ENCODE measurements around the gene ATP2B2. TPM values are rescaled to one million over a fixed set of nuclear protein-coding genes. Genes with fewer than 3 reads are reported as not detected.
A peak's percentile ranks its signal among the peaks of the same experiment; 100 is the strongest.

Gene ATP2B2
- total RNA-seq, 1 experiment from 2014 or later: 0.21 TPM

DNA sequence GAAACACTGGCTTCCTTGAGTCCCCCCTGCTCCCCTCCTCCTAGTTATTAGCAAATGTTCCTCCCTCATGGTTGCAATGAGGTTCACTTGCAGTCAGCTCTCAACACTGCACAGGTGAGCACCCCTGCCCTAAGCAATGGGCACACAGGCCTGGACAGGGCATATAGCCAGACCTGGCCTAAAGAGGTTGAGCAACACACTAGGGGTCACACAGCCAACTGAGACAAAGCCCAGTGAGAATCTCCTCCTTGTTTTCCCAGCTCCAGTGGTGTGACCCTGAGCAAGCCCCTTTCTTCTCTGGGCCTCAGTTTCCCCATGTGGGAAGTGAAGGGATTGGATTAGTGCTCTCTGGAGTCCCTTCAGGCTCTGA lies 49.9 kb downstream of the ATP2B2 start:
- DNase-seq: no peak
- Histone ChIP-seq H3K27me3 (ENCODE audit: control insufficient read depth, insufficient read depth, low read length) (no peaks in the 10 kb centered on the region), H3K36me3 (replicated peaks; ENCODE audit: control insufficient read depth, insufficient read depth, low read length) (no peaks in the 10 kb centered on the region), H3K4me3 (ENCODE audit: insufficient read depth, low read depth, low read length) (no peak overlapping the region)

DNA sequence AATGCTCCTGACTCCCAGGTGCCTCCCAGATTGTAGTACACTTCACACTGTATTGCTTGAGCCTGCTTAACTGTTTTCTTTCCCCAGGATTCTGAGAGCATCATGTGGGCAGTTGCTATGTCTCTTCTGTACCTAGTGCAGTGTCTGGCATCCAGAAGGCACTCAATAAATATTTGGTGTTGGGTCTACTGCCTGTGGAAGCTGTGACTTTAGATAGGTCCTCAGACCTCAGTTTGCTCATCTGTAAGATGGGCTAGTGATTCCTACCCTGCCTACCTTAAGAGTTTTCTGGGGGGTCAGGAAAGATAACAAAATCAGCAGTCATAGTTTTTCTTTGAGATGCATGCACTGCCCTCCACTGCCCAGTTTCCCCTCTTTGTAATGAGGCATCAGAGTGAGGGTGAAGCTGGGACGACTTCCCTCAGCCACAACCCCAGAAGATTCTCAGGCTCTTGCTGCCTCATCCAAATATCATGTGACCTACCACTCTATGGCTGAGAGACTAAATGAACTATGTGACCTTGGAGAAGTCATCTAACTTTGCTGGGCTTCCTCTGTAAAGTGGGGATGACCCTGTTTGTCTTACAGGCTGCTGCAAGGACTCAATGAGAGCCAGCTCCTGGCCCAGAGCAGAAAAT lies 50.4 kb downstream of the ATP2B2 start:
- Histone ChIP-seq H3K27me3 (ENCODE audit: control insufficient read depth, insufficient read depth, low read length) (no peaks in the 10 kb centered on the region), H3K36me3 (replicated peaks; ENCODE audit: control insufficient read depth, insufficient read depth, low read length) (no peaks in the 10 kb centered on the region), H3K4me3 (ENCODE audit: insufficient read depth, low read depth, low read length) (no peak overlapping the region)
- DNase-seq: no peak

DNA sequence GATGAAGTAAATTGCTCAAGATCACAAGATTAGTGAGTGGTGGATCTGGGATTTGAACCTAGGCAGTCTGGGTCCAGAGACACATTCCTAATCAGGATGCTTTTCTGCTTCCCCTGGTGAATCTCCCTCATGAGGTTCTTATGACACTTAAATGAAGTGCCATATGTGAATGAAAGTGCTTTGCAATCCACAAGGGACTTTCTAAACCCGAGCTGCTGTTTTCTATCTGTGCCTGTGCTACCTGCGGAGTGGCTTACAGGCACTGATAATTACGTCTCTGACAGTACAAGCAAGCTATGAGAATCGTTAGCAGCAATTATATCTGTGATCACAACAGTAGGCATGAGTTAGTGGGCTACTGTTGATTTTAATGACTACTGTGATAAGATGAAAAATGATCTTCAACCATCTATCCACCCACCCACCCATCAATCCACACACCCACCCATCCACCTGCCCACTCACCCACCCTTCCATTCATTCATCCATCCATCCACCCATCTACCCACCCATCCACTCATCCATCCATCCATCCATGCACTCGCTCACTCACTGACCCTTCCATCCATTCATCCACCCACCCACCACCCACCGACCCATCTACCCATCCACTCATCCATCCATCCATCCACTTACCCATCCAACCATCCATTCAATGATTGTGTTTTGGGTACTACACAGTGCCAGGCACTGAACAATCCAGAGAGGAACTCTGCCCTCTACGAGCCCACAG lies 51.8 kb downstream of the ATP2B2 start:
- H3K27me3 ChIP-seq (ENCODE audit: control insufficient read depth, insufficient read depth, low read length): no peaks in the 10 kb centered on the region
- DNase-seq: no peak
- H3K36me3 ChIP-seq (replicated peaks; ENCODE audit: control insufficient read depth, insufficient read depth, low read length): no peaks in the 10 kb centered on the region
- no peak overlapping the region for H3K4me3 ChIP-seq (ENCODE audit: insufficient read depth, low read depth, low read length)

DNA sequence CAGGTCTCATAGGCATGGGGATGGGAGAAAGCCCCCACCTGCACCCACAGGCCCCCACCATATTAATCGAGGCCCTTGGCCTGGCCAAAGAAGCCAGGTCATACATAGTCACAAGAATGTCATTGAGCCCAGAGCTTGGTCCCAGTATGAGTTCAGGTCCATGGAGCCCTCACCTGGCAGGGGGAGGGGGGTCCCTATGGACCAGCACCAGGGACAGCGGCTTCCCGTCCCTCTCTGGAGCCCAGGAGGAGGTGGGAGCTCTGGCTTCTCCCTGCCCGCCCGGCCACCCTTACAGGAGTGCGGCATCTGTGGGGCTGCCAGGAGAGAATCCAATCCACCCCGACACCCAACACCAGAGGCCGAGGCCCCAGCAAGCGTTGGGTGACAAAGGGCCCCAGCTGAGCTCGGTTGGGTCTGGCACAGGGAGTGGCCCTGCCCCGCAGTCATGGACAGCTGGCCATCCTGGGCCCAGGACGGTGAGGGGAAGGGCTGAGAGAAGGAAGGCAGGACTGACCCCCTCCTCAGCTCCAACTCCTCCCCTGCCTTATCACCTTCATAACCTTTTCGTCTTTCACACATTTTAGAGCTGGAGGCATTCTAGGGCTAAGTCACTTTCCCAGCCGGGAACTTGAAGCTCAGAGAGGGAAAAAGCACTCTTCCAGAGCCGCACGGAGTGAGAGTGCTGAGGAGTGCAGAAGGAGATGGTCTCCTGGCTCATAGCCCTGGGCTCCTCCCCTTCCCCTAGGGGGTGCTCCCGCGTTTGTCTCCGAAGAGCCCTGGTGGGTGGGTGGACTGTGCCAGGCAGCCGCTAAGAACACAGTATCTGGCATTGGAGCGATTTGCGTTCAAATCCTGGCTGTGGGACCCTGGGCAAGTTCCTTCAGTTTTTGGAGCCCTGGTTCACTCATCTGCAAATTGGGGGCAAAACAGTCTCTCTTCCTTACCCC lies 54.6 kb downstream of the ATP2B2 start:
- H3K27me3 ChIP-seq (ENCODE audit: control insufficient read depth, insufficient read depth, low read length): no peaks in the 10 kb centered on the region
- H3K36me3 ChIP-seq (replicated peaks; ENCODE audit: control insufficient read depth, insufficient read depth, low read length): no peaks in the 10 kb centered on the region
- DNase-seq: peak; percentile 85
- H3K4me3 ChIP-seq (ENCODE audit: insufficient read depth, low read depth, low read length): no peak overlapping the region

DNA sequence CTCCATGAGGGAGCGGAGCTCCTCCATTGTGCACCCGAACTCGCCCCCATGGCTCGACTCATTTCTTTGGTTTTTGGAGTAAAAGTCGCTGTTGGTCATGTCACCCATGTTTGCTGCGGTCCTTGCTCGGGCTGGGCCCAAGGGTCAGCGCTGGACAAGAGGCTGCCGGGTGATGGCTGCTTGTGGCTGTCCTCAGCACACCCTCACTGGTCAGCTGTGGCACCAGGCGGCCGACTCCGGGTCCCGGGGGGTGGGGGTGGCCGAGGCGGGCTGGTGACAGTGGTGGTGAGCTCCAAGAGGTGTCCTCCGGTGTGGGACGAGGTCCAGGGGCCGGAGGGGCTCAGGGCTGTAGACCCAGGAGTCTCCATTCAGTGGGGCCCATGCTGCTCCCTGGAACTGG lies 56.0 kb downstream of the ATP2B2 start:
- H3K27me3 ChIP-seq (ENCODE audit: control insufficient read depth, insufficient read depth, low read length): no peaks in the 10 kb centered on the region
- no peaks in the 10 kb centered on the region for H3K36me3 ChIP-seq (replicated peaks; ENCODE audit: control insufficient read depth, insufficient read depth, low read length)
- H3K4me3 ChIP-seq (ENCODE audit: insufficient read depth, low read depth, low read length): no peak overlapping the region
- peak; percentile 31 for DNase-seq

DNA sequence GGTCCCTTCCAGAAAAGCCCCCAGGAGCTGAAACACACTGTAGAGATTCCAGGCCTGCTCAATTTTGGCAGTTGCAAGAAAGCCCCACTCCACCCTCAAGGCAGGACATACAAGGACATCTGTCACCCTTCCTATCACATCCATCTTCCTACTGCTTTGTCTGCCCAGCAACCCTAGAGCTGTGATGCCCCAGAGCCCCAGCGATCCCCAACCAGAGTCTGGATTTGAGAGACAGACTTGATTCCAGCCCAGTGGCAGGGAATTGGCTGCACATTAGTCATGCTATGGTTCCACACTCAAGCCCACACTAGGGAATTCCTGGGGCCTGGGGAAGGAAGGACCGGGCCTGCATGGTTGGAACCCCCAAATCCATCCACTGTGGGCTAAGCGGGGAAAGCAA lies 56.8 kb downstream of the ATP2B2 start:
- no peaks in the 10 kb centered on the region for H3K36me3 ChIP-seq (replicated peaks; ENCODE audit: control insufficient read depth, insufficient read depth, low read length)
- no peak overlapping the region for H3K4me3 ChIP-seq (ENCODE audit: insufficient read depth, low read depth, low read length)
- no peaks in the 10 kb centered on the region for H3K27me3 ChIP-seq (ENCODE audit: control insufficient read depth, insufficient read depth, low read length)
- peak; percentile 16 for DNase-seq

DNA sequence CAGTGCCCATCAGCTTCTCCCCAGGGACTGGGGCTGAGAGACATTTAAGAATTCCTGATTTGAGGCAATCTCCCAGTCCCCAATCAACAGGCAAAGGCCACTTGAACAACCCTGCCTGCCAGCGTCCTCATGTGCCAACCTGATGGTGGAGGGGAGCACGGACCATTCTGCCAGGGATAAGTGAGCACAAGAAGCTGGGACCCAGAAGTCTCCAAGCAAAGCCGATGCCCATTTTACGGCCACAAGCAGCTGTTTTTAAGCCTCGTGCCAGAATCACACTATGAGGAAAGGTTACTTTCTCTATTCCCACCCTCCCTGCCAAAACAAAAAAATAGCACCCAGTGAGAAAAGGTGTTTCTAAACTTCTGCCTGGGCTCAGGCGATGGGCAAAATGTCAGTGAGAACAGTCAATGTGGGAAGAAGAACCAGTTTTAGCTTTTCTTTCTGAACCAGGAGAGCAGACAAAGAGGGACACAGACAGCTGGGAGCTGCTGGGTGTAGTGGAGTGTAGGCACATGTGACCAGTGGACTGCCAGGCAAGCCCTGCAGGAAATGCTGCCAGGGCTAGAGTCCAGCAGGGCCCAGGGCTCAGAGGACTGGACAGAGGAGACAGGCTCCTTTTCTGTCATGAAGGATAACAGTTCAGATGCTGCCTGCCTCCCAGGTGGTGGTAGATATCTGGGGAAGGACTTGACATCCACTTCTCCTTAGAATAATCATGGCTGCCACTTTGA lies 57.7 kb downstream of the ATP2B2 start:
- no peaks in the 10 kb centered on the region for H3K36me3 ChIP-seq (replicated peaks; ENCODE audit: control insufficient read depth, insufficient read depth, low read length)
- H3K4me3 ChIP-seq (ENCODE audit: insufficient read depth, low read depth, low read length): no peak overlapping the region
- no peaks in the 10 kb centered on the region for H3K27me3 ChIP-seq (ENCODE audit: control insufficient read depth, insufficient read depth, low read length)
- no peak for DNase-seq

DNA sequence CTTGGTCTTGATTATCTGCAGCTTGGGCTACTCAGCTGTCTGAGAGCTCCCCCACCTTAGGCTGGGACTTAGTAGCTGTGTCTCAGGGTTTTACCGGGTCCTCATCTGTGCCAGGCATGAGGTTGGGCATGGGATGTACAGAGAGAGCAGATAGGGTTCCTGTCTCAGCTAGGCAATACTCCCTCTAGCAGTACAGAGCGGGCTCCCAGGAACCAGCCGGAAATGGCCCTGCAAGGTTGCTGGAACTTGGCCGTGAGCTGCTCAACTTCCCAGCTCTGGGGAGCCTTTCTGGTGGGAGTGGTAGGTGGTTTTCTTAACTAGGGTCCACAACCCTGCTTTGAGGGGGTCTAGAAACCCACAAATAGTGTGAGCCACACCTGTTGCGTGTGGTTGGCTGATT lies 58.3 kb downstream of the ATP2B2 start:
- Histone ChIP-seq H3K4me3 (ENCODE audit: insufficient read depth, low read depth, low read length) (no peak overlapping the region), H3K36me3 (replicated peaks; ENCODE audit: control insufficient read depth, insufficient read depth, low read length) (no peaks in the 10 kb centered on the region), H3K27me3 (ENCODE audit: control insufficient read depth, insufficient read depth, low read length) (no peaks in the 10 kb centered on the region)
- peak; percentile 20 for DNase-seq

DNA sequence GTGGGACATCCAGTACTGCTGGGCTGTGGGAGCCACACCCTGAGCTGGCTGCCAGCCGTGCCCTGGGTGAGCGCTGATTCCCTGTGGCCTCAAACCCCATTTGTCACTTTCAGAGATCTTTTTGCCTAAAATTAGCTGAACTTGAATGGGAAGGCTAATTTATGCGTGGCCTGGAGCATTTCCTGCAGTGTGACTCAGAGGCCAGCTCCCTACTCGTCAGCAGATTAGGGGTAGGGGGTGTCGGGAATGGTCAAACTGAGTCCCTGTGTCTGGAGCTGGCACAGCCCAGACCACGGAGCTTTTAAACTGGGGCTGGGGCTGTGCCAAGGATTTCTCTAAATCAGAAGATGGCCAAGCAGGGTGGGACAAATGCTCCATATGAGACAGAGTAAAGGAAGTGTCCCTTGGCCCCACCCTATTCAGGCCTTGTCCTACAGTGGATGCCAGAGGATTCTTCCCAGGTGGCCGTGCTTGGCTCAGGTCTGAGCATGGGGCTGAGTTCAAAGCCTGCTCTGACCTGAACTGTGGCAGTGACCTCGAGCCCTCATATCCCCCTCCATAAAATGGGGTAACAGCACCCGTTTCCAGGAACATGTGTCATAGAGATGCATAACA lies 59.7 kb downstream of the ATP2B2 start:
- Histone ChIP-seq H3K27me3 (ENCODE audit: control insufficient read depth, insufficient read depth, low read length) (no peaks in the 10 kb centered on the region), H3K36me3 (replicated peaks; ENCODE audit: control insufficient read depth, insufficient read depth, low read length) (no peaks in the 10 kb centered on the region), H3K4me3 (ENCODE audit: insufficient read depth, low read depth, low read length) (no peak overlapping the region)
- peak; percentile 44 for DNase-seq

DNA sequence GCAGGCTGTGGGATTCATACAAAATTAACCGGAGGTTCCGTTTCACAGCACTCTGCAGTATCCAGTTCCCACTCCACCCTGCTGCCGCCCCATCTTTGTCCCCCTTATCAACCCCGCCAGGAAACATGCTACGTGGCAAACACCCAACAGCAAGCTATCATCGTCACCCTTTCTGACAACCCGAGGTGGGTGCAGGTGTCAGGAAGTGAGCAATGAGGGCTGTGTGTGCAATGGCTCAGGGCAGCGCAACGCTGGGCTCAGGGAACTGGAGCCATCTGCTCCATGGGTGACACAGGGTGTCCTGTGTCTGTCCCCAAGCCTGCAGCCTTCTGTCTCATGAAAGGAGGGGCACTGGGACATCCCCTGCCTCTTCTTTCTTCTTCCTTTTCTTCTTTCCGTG lies 60.9 kb downstream of the ATP2B2 start:
- DNase-seq: peak; percentile 22
- H3K27me3 ChIP-seq (ENCODE audit: control insufficient read depth, insufficient read depth, low read length): no peaks in the 10 kb centered on the region
- no peaks in the 10 kb centered on the region for H3K36me3 ChIP-seq (replicated peaks; ENCODE audit: control insufficient read depth, insufficient read depth, low read length)
- H3K4me3 ChIP-seq (ENCODE audit: insufficient read depth, low read depth, low read length): no peak overlapping the region

DNA sequence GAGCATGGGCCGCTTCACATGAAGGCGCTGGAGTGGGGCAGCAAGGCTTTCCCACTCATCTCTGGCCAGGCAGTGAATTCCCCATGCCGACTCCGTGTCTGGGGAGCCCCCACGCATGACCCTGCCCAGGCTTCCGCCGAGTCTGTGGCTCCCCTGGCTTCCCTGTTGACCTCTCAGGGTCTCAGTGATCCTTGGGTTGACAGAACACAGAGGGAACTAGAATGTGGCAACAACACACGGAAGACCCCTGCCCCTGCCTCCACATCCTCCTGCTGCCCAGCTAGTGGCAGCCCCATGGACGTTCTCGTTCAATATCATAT lies 61.3 kb downstream of the ATP2B2 start:
- no peak for DNase-seq
- no peaks in the 10 kb centered on the region for H3K27me3 ChIP-seq (ENCODE audit: control insufficient read depth, insufficient read depth, low read length)
- H3K4me3 ChIP-seq (ENCODE audit: insufficient read depth, low read depth, low read length): no peak overlapping the region
- H3K36me3 ChIP-seq (replicated peaks; ENCODE audit: control insufficient read depth, insufficient read depth, low read length): no peaks in the 10 kb centered on the region

DNA sequence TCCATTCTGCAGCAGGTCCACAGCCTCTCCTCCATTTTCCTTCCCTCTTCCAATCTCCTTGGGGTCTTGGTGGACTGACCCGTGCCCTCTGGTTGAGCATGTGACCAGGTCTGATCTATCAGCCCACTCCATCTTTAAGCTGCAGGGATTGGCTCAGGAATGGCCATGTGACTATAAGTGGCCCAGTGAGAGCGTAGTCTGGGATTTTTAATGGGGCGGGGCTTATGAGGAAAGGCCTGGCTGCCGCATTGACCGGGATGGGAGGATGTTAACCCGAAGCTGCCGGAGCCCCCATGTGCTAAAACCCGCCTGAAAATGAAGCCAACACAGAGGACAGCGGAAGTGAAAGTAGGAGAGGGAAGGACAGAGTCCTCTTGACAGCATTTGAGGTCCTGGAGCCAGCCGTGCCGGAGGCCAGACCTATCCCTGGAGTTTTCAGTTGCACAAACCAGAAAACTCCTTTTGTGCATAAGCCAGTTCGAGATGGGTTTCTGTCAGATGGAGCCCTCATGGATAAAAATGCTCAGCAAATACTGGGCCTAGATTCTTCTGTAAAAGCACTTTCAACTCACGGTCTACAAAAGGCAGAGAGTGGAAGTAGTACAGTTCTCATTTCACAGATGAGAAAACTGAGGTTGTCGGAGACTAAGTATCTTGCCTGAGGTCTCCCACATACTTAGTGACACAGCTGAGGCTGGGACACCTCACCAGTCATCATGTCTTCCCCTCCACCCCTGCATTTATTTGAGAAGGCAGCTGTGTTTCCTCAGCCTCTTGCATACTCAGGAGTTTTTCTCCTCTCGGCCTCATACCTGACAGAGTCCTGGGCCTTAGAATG lies 61.9 kb downstream of the ATP2B2 start:
- DNase-seq: peak; percentile 40
- no peaks in the 10 kb centered on the region for H3K27me3 ChIP-seq (ENCODE audit: control insufficient read depth, insufficient read depth, low read length)

DNA sequence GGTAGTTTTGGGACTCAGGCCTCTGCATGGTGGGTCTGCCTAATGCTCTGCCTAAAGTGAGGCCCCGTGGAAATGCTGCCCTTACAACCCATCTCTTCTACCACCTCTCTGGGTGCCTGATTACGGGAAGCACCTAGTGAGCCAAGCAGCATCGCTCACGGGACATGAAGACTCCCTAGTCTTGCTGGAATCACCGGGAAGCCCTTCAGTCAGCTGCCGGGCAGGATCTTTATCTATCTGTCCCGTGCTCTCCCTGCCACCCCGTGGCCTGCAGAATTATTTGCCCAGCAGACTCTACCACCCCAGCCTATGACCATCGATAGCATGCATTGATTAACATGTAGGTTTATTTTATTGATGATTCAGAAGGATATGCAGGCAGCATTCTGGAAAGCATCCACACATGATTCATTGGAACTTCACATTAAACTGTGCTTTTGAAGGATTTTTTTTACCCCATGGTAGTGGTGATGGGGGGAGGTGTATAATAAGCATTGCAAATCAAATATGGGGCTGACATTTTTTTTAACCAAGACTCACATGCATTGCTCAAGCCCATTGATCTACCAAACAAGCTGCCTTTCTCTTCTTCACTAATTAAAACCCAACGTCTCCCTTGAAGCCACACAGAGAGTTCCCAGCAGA lies 63.1 kb downstream of the ATP2B2 start:
- H3K27me3 ChIP-seq (ENCODE audit: control insufficient read depth, insufficient read depth, low read length): no peaks in the 10 kb centered on the region

More for the DNA sequence above, 61.9 kb downstream of the ATP2B2 start:
- H3K36me3 ChIP-seq (replicated peaks; ENCODE audit: control insufficient read depth, insufficient read depth, low read length): no peaks in the 10 kb centered on the region
- no peak overlapping the region for H3K4me3 ChIP-seq (ENCODE audit: insufficient read depth, low read depth, low read length)

More for the DNA sequence above, 63.1 kb downstream of the ATP2B2 start:
- Histone ChIP-seq H3K36me3 (replicated peaks; ENCODE audit: control insufficient read depth, insufficient read depth, low read length) (no peaks in the 10 kb centered on the region), H3K4me3 (ENCODE audit: insufficient read depth, low read depth, low read length) (no peak overlapping the region)
- no peak for DNase-seq

All from H7 (cell line).